GM18868 (cell line): ENCODE results near the gene FHL5.
"Not testable (repeated sequence)": the region's sequence is repeated elsewhere in the genome, so short reads cannot be mapped to it uniquely, and the experiment has no call there.

ENCODE experiments used
- ATAC-seq: cut with Tn5 transposase; IDR thresholded peaks from one replicate; pipeline ENCODE4 v1.9.1; 2021; ENCODE audit warnings: mild to moderate bottlenecking, moderate library complexity; ENCODE audit not compliant: unreplicated experiment

Gene FHL5

GRCh38 chr6:96562886-96563285, at the start of gene FHL5:
FHL5 (plus strand) TSS chr6:96563128; CDS start chr6:96603614, 40,486 bp downstream.
- no peak for ATAC-seq

GRCh38 chr6:96520171-96521115, 42.5 kb upstream of the FHL5 start:
- no peak for ATAC-seq

- no peak for ATAC-seq
These were observed 41.7 kb upstream of the FHL5 start for GRCh38 chr6:96521306-96521643.

GRCh38 chr6:96521644-96522464, 41.1 kb upstream of the FHL5 start, which contains the start of gene UFL1:
UFL1 (plus strand) TSS chr6:96521806; CDS start chr6:96521874, 68 bp downstream.
- peak; percentile 97 for ATAC-seq

- ATAC-seq, result peak; percentile 25
These were observed 40.4 kb upstream of the FHL5 start for GRCh38 chr6:96522465-96523009.

GRCh38 chr6:96528193-96528592, 34.7 kb upstream of the FHL5 start:
- no peak for ATAC-seq

GRCh38 chr6:96532399-96532798, 30.5 kb upstream of the FHL5 start:
- peak; percentile 69 for ATAC-seq

GRCh38 chr6:96537726-96538125, 25.2 kb upstream of the FHL5 start:
- ATAC-seq, result no peak

- ATAC-seq, result peak; percentile 76
These were observed 20.2 kb upstream of the FHL5 start for GRCh38 chr6:96542702-96543101.

- ATAC-seq, result no peak
These were observed 17.0 kb upstream of the FHL5 start for GRCh38 chr6:96545882-96546281.

GRCh38 chr6:96547654-96548053, 15.3 kb upstream of the FHL5 start:
- no peak for ATAC-seq

GRCh38 chr6:96554558-96554957, 8.4 kb upstream of the FHL5 start:
- ATAC-seq, result no peak

- not testable (repeated sequence) for ATAC-seq
These were observed 3.2 kb upstream of the FHL5 start for GRCh38 chr6:96559740-96560139.

- no peak for ATAC-seq
These were observed 925 bp downstream of the FHL5 start for GRCh38 chr6:96563853-96564252.

- ATAC-seq, result no peak
These were observed 7.1 kb downstream of the FHL5 start for GRCh38 chr6:96570053-96570452.

- no peak for ATAC-seq
These were observed 8.6 kb downstream of the FHL5 start for GRCh38 chr6:96571551-96571950.

GRCh38 chr6:96575359-96575758, 12.4 kb downstream of the FHL5 start:
- ATAC-seq, result no peak

- no peak for ATAC-seq
These were observed 13.3 kb downstream of the FHL5 start for GRCh38 chr6:96576221-96576620.

GRCh38 chr6:96582021-96582420, 19.1 kb downstream of the FHL5 start:
- ATAC-seq, result no peak

GRCh38 chr6:96582436-96582835, 19.5 kb downstream of the FHL5 start:
- ATAC-seq, result no peak

GRCh38 chr6:96604420-96604819, 41.5 kb downstream of the FHL5 start:
- peak; percentile 83 for ATAC-seq
